Loucy (cell line): ENCODE measurements around the gene DACT2.

ENCODE experiments used
- H2AFZ ChIP-seq: fragments of 200-600 bp; sonication (generic); 2 replicates; pipeline ENCODE4 v1.6.0; 2016; ENCODE audit warnings: antibody characterized with exemption, mild to moderate bottlenecking, low read length, moderate library complexity
- H3F3A ChIP-seq: fragments of 200-600 bp; 2 replicates; pipeline ENCODE4 v1.6.0; 2016; ENCODE audit warnings: antibody characterized with exemption, low read depth, mild to moderate bottlenecking
- H3K27me3 ChIP-seq: fragments of 200-600 bp; sonication (generic); 2 replicates; pipeline ENCODE4 v1.6.1; 2014; ENCODE audit warnings: low read length, mild to moderate bottlenecking; ENCODE audit not compliant: insufficient read depth, poor library complexity, severe bottlenecking
- H3K36me3 ChIP-seq: fragments of 200-600 bp; sonication (generic); 2 replicates; pipeline ENCODE4 v1.6.1; 2016; ENCODE audit warnings: low read length; ENCODE audit not compliant: insufficient read depth
- H3K4me1 ChIP-seq: fragments of 200-600 bp; sonication (generic); 2 replicates; pipeline ENCODE4 v1.5.1; 2014; ENCODE audit warnings: low read length, mild to moderate bottlenecking; ENCODE audit not compliant: insufficient read depth, poor library complexity, severe bottlenecking
- H3K4me2 ChIP-seq: fragments of 200-600 bp; sonication (generic); 2 replicates; pipeline ENCODE4 v1.6.0; 2014; ENCODE audit warnings: antibody characterized with exemption, low read length, low read depth, mild to moderate bottlenecking; ENCODE audit not compliant: poor library complexity, severe bottlenecking
- H3K4me3 ChIP-seq: fragments of 200-600 bp; sonication (generic); 2 replicates; pipeline ENCODE4 v1.5.1; 2014; ENCODE audit warnings: low read length, mild to moderate bottlenecking, mixed read lengths; ENCODE audit not compliant: poor library complexity, severe bottlenecking
- H3K79me2 ChIP-seq: fragments of 200-600 bp; sonication (generic); 2 replicates; pipeline ENCODE4 v1.6.1; 2014; ENCODE audit warnings: low read length; ENCODE audit not compliant: insufficient read depth
- H3K9ac ChIP-seq: fragments of 200-600 bp; sonication (generic); 2 replicates; pipeline ENCODE4 v1.6.0; 2014; ENCODE audit warnings: mild to moderate bottlenecking, low read depth, low read length, moderate library complexity; ENCODE audit not compliant: poor library complexity, severe bottlenecking
- H3K9me2 ChIP-seq: fragments of 200-600 bp; sonication (generic); replicated peaks from 2 replicates; pipeline ENCODE4 v1.6.1; 2016; ENCODE audit warnings: low read depth, low read length, mixed read lengths
- H3K9me3 ChIP-seq: fragments of 200-600 bp; sonication (generic); 2 replicates; pipeline ENCODE4 v1.6.1; 2014; ENCODE audit warnings: mild to moderate bottlenecking, antibody characterized with exemption, low read length, low read depth; ENCODE audit not compliant: insufficient read depth
- H4K20me1 ChIP-seq: fragments of 200-600 bp; sonication (generic); 2 replicates; pipeline ENCODE4 v1.6.0; 2014; ENCODE audit warnings: antibody characterized with exemption, low read length, mild to moderate bottlenecking; ENCODE audit not compliant: insufficient read depth, poor library complexity, severe bottlenecking
- CTCF ChIP-seq: fragments of 200-600 bp; sonication (generic); conservative IDR thresholded peaks from 2 replicates; pipeline ENCODE4 v1.5.1; 2014; ENCODE audit warnings: mild to moderate bottlenecking, antibody characterized with exemption, low read length
- EZH2phosphoT487 ChIP-seq: fragments of 200-600 bp; IDR thresholded peaks from 2 replicates; pipeline ENCODE4 v1.6.1; 2018; ENCODE audit warnings: antibody characterized with exemption, mild to moderate bottlenecking, moderate library complexity, borderline replicate concordance

DACT2 gene

GRCh38 chr6:168310403-168310802, 9.2 kb downstream of the DACT2 start:
- H3K9ac ChIP-seq, result no peak overlapping the region
- no peaks in the 10 kb centered on the region for H3K36me3 ChIP-seq
- H3K27me3 ChIP-seq, result no peaks in the 10 kb centered on the region
- no peaks in the 10 kb centered on the region for H3K9me2 ChIP-seq
- TF ChIP-seq CTCF (no peak), EZH2phosphoT487 (no peak)
- peaks cover 9% of the 10 kb centered on the region; the same call in 1 of the 2 replicates for H3K9me3 ChIP-seq
- no peak overlapping the region for H3K4me2 ChIP-seq
- no peak overlapping the region for H2AFZ ChIP-seq
- no peaks in the 10 kb centered on the region for H3K79me2 ChIP-seq
- H3F3A ChIP-seq, result no peaks in the 10 kb centered on the region
- no peaks in the 10 kb centered on the region for H3K4me1 ChIP-seq
- H3K4me3 ChIP-seq, result no peak overlapping the region
- H4K20me1 ChIP-seq, result no peaks in the 10 kb centered on the region

- H2AFZ ChIP-seq, result no peak overlapping the region
- no peaks in the 10 kb centered on the region for H3K9me2 ChIP-seq
- H3K79me2 ChIP-seq, result no peaks in the 10 kb centered on the region
- H3K36me3 ChIP-seq, result no peaks in the 10 kb centered on the region
- no peak overlapping the region for H3K4me2 ChIP-seq
- H3K9me3 ChIP-seq, result peaks cover 7% of the 10 kb centered on the region; the same call in 1 of the 2 replicates
- no peak for TF ChIP-seq CTCF
- no peak for TF ChIP-seq EZH2phosphoT487
- H3F3A ChIP-seq, result no peaks in the 10 kb centered on the region
- H3K4me1 ChIP-seq, result no peaks in the 10 kb centered on the region
- H3K4me3 ChIP-seq, result no peak overlapping the region
- H3K9ac ChIP-seq, result no peak overlapping the region
- no peaks in the 10 kb centered on the region for H4K20me1 ChIP-seq
- H3K27me3 ChIP-seq, result no peaks in the 10 kb centered on the region
Measured at GRCh38 chr6:168309997-168310396, 9.6 kb downstream of the DACT2 start.

- H3K4me2 ChIP-seq, result no peak overlapping the region
- no peak for TF ChIP-seq CTCF
- no peak for TF ChIP-seq EZH2phosphoT487
- H2AFZ ChIP-seq, result no peak overlapping the region
- no peaks in the 10 kb centered on the region for H3K79me2 ChIP-seq
- no peaks in the 10 kb centered on the region for H4K20me1 ChIP-seq
- H3F3A ChIP-seq, result no peaks in the 10 kb centered on the region
- H3K9ac ChIP-seq, result no peak overlapping the region
- H3K4me1 ChIP-seq, result no peaks in the 10 kb centered on the region
- H3K9me3 ChIP-seq, result peaks cover 5% of the 10 kb centered on the region; the same call in 1 of the 2 replicates
- H3K4me3 ChIP-seq, result no peak overlapping the region
- no peaks in the 10 kb centered on the region for H3K9me2 ChIP-seq
- H3K27me3 ChIP-seq, result no peaks in the 10 kb centered on the region
- H3K36me3 ChIP-seq, result no peaks in the 10 kb centered on the region
Measured at GRCh38 chr6:168309183-168309582, 10.4 kb downstream of the DACT2 start.
